Parathyroid adenoma (tissue), 2 donors: Measurements from ENCODE around the gene HSPA12A.

Experiments used
- H2AFZ ChIP-seq: fragments of 300-600 bp; sonication (generic); one replicate; pipeline ENCODE4 v1.7.0; 2017; ENCODE audit warnings: antibody characterized with exemption, mild to moderate bottlenecking
- H3K27ac ChIP-seq: fragments of 300-600 bp; sonication (generic); one replicate; pipeline ENCODE4 v1.7.0; 2017
- H3K27me3 ChIP-seq: fragments of 300-600 bp; sonication (generic); one replicate; pipeline ENCODE4 v1.7.0; 2017; ENCODE audit warnings: low read length; ENCODE audit not compliant: control insufficient read depth, insufficient read depth
- H3K36me3 ChIP-seq: fragments of 300-600 bp; sonication (generic); one replicate; pipeline ENCODE4 v1.7.0; 2017; ENCODE audit warnings: low read length; ENCODE audit not compliant: control insufficient read depth, insufficient read depth
- H3K4me1 ChIP-seq: fragments of 300-600 bp; sonication (generic); one replicate; pipeline ENCODE4 v1.7.0; 2017; ENCODE audit warnings: control low read depth
- H3K4me2 ChIP-seq: fragments of 300-600 bp; sonication (generic); one replicate; pipeline ENCODE4 v1.7.0; 2017; ENCODE audit warnings: low read length
- H3K4me3 ChIP-seq: fragments of 300-600 bp; sonication (generic); one replicate; pipeline ENCODE4 v1.7.0; 2017; ENCODE audit warnings: low read depth, low read length
- H3K79me2 ChIP-seq: fragments of 300-600 bp; sonication (generic); one replicate; pipeline ENCODE4 v1.7.0; 2017; ENCODE audit warnings: control low read depth
- H3K9ac ChIP-seq: fragments of 300-600 bp; sonication (generic); one replicate; pipeline ENCODE4 v1.7.0; 2017; ENCODE audit warnings: mild to moderate bottlenecking
- H3K9me3 ChIP-seq: fragments of 300-600 bp; sonication (generic); one replicate; pipeline ENCODE4 v1.7.0; 2017; ENCODE audit warnings: low read length; ENCODE audit not compliant: control insufficient read depth
- TF ChIP-seq, protein P1 (sequence below): fragments of 300-600 bp; sonication (generic); IDR thresholded peaks from one replicate; pipeline ENCODE4 v1.7.0; 2017; ENCODE audit warnings: antibody characterized with exemption, mild to moderate bottlenecking
- donor health status: primary hyperparathyroidism.

HSPA12A gene

DNA sequence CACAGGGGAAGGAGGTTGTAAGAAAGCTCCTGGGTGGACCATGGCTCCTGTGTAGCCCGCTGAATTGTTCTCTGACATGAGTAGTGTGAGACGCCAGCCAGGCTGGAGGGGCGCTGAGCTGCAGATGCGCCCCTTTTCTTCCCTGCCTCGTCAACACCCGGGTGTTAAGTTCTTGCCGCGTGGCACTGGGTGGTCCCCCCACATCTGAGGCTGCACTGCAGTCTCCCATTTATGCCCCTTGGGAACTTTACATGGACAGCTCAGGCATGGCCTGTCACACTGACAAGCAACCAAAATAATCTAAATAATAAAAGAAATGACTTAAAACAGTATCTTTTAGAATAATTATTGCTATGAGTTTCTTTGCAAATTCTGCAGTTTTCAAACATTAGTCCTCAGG lies 34.6 kb upstream of the HSPA12A start:
- Histone ChIP-seq H3K9ac (no peak overlapping the region), H3K79me2 (no peaks in the 10 kb centered on the region), H3K4me1 (no peaks in the 10 kb centered on the region), H3K36me3 (no peaks in the 10 kb centered on the region), H3K27me3 (no peaks in the 10 kb centered on the region), H3K9me3 (no peaks in the 10 kb centered on the region), H2AFZ (no peak overlapping the region), H3K4me2 (no peak overlapping the region), H3K4me3 (no peak overlapping the region), H3K27ac (no peak overlapping the region)
- TF ChIP-seq, protein P1, sequence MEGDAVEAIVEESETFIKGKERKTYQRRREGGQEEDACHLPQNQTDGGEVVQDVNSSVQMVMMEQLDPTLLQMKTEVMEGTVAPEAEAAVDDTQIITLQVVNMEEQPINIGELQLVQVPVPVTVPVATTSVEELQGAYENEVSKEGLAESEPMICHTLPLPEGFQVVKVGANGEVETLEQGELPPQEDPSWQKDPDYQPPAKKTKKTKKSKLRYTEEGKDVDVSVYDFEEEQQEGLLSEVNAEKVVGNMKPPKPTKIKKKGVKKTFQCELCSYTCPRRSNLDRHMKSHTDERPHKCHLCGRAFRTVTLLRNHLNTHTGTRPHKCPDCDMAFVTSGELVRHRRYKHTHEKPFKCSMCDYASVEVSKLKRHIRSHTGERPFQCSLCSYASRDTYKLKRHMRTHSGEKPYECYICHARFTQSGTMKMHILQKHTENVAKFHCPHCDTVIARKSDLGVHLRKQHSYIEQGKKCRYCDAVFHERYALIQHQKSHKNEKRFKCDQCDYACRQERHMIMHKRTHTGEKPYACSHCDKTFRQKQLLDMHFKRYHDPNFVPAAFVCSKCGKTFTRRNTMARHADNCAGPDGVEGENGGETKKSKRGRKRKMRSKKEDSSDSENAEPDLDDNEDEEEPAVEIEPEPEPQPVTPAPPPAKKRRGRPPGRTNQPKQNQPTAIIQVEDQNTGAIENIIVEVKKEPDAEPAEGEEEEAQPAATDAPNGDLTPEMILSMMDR, result no peak

DNA sequence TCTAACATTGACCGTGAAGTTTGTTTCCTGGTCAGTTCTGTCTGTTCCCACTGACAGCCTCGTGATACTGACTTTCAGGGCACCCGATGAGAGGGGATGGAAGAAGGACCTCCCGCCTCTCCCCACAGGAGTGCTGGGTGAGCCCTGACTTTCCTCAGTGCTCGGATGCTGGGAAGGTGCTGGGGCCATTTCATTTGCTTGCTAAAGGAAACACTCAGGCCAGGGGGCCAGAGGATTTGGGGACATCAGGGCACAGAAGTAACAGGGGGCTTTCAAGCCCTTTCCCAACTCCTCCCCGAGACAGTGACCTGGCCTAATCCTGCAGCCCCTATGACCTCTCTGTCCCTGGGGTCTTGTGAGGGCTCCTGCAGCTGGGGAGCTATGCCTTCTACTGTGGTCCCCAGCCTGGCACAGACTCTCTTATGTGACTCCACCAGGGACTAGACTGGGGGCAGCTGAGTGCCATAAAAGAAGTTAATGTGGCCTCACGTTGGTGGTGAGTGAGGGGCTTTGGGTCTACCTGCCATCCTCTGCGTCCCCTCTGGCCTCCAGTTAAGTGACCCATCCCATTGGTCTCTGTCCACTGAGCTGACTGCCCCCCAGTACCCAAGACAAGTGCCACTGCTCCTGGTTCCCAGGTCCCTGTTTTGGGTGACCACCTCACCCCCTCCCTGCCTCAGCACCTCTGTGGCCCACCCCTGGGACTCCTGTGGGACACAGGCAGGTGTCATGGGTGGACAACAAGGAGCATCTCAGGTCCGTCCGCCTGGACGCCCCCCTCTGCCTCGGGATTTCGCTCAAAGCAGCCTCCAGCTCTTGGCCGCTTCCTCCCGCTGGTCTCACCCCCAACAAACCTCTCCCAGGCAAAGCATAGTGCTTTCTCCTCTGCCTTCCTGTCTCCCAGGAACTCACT lies 33.4 kb upstream of the HSPA12A start:
- Histone ChIP-seq H3K4me2 (no peak overlapping the region), H3K4me1 (no peaks in the 10 kb centered on the region), H3K4me3 (no peak overlapping the region), H3K27ac (no peak overlapping the region), H3K27me3 (no peaks in the 10 kb centered on the region), H3K79me2 (no peaks in the 10 kb centered on the region), H2AFZ (no peak overlapping the region), H3K9ac (no peak overlapping the region), H3K9me3 (no peaks in the 10 kb centered on the region), H3K36me3 (no peaks in the 10 kb centered on the region)
- TF ChIP-seq, protein P1, result no peak

DNA sequence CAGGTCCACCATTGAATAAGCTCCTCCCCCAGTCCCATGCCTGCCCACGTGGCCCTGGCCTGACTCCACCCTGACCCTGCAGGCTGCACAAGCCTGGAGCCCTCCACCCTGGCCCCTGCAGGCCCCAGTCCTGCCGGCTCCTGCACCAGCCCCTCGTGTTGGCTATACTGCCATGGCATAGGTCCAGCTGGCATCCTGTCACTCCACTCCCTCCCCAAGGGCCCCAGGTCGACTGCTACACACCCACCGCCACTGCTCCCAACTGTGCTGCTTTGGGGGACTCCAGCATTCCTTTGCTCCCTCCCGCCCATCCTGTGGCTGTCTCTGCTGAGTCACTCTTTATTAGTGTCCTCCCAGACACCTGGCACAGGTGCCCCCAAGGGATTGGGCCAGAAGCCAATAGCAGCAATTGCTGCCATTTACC lies 32.4 kb upstream of the HSPA12A start:
- Histone ChIP-seq H3K27ac (no peak overlapping the region), H3K4me2 (no peak overlapping the region), H3K4me3 (no peak overlapping the region), H3K9ac (no peak overlapping the region), H3K27me3 (no peaks in the 10 kb centered on the region), H3K9me3 (no peaks in the 10 kb centered on the region), H3K4me1 (no peaks in the 10 kb centered on the region), H2AFZ (no peak overlapping the region), H3K79me2 (no peaks in the 10 kb centered on the region), H3K36me3 (no peaks in the 10 kb centered on the region)
- TF ChIP-seq, protein P1, result no peak

DNA sequence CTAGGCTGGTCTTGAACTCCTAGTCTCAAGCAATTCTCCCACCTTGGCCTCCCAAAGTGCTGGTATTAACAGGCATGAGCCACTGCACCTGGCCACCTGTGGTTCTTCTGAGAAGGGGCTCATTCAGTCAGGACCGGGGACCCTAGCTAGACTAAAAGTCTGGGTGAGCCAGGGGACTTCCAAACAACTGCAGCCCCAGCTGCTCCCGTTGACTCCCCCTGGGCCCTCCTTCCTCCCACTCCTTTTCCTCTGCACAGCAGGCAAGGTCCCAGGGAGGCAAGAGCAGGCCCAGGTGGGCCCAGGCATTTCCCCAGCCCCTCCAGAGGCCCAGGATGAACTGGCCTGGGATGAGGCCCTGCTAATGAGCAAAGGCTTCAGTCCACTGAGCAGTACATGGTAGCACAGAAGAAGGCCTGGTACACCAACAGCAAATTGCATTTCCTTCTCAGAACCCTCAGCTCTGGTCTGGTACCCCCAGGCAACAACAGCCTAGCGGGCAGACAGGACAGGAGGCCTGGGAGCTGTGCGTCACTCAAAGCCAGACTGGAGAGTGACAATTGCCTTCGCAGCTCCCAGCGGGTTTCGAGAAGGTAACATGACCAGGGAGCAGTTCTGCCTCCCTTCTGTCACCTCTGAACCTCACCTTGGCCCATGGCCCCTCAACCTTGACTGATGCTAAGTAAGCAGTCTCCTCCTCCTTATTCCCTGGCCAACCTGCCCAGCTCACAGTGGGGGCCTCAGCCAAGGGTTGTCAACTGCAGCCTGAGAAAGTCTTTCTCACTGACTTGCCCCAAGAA lies 30.7 kb upstream of the HSPA12A start:
- no peak overlapping the region for H3K4me3 ChIP-seq
- no peaks in the 10 kb centered on the region for H3K79me2 ChIP-seq
- H3K27ac ChIP-seq, result no peak overlapping the region
- no peaks in the 10 kb centered on the region for H3K9me3 ChIP-seq
- no peaks in the 10 kb centered on the region for H3K4me1 ChIP-seq
- H2AFZ ChIP-seq, result no peak overlapping the region
- TF ChIP-seq, protein P1, result no peak
- no peaks in the 10 kb centered on the region for H3K36me3 ChIP-seq
- H3K27me3 ChIP-seq, result no peaks in the 10 kb centered on the region
- no peak overlapping the region for H3K4me2 ChIP-seq
- no peak overlapping the region for H3K9ac ChIP-seq
